Liver (tissue), 9 donors: ENCODE data around the gene PHLPP2. TPM values are rescaled to one million over a fixed set of nuclear protein-coding genes. Genes with fewer than 3 reads are reported as not detected.

Experiments
- DNase-seq: peaks from one replicate; pipeline ENCODE4 v3.0.0-alpha.2; 2017; ENCODE audit warnings: low spot score
- H3K27ac ChIP-seq, 2 donors: one replicate each; pipeline ENCODE4 v1.7.0; 2013; ENCODE audit warnings: inconsistent platforms in 2 of 2, low read length in 2 of 2, control low read depth in 1 of 2, low read depth in 1 of 2, mild to moderate bottlenecking in 1 of 2
- H3K27me3 ChIP-seq, 4 donors: one replicate each; pipeline versions ENCODE4 v1.6.1 to v1.7.0; 2013; ENCODE audit warnings: low read length in 3 of 4, inconsistent platforms in 1 of 4, mild to moderate bottlenecking in 1 of 4, moderate library complexity in 1 of 4; ENCODE audit not compliant: control insufficient read depth in 4 of 4, insufficient read depth in 4 of 4
- H3K36me3 ChIP-seq, 4 donors: one replicate each; pipeline versions ENCODE4 v1.6.1 to v1.7.0; 2013; ENCODE audit warnings: low read length in 3 of 4, mild to moderate bottlenecking in 3 of 4, low read depth in 1 of 4, moderate library complexity in 1 of 4; ENCODE audit not compliant: control insufficient read depth in 4 of 4, insufficient read depth in 3 of 4
- H3K4me1 ChIP-seq, 4 donors: one replicate each; pipeline versions ENCODE4 v1.6.1 to v1.7.0; 2013; ENCODE audit warnings: low read length in 3 of 4, mild to moderate bottlenecking in 3 of 4, moderate library complexity in 1 of 4; ENCODE audit not compliant: control insufficient read depth in 4 of 4, insufficient read depth in 4 of 4
- H3K4me3 ChIP-seq, 3 donors: one replicate each; pipeline versions ENCODE4 v1.6.1 to v1.7.0; 2013; ENCODE audit warnings: low read length in 3 of 3, control low read depth in 1 of 3, low read depth in 1 of 3, mild to moderate bottlenecking in 1 of 3
- H3K9ac ChIP-seq, 2 donors: one replicate each; pipeline ENCODE4 v1.7.0; 2013; ENCODE audit warnings: low read length in 2 of 2, mild to moderate bottlenecking in 2 of 2, moderate library complexity in 2 of 2, control low read depth in 1 of 2, low read depth in 1 of 2
- H3K9me3 ChIP-seq, 4 donors: one replicate each; pipeline versions ENCODE4 v1.6.1 to v1.7.0; 2013; ENCODE audit warnings: low read length in 3 of 4; ENCODE audit not compliant: control insufficient read depth in 4 of 4
- EGR1 ChIP-seq, 2 donors: IDR thresholded peaks; 2 replicates each; pipeline ENCODE4 v1.6.1; 2016 to 2018; ENCODE audit warnings: antibody characterized with exemption in 2 of 2, low read depth in 2 of 2
- FOXA1 ChIP-seq: IDR thresholded peaks from 2 replicates; pipeline ENCODE4 v1.6.1; 2016; ENCODE audit warnings: antibody characterized with exemption
- GABPA ChIP-seq, 2 donors: IDR thresholded peaks in 1 of 2; conservative IDR thresholded peaks in 1 of 2; 2 replicates each; pipeline ENCODE4 v1.6.1; 2016; ENCODE audit warnings: antibody characterized with exemption in 2 of 2, mild to moderate bottlenecking in 1 of 2, moderate library complexity in 1 of 2
- HNF4A ChIP-seq, 2 donors: conservative IDR thresholded peaks; 2 replicates each; pipeline ENCODE4 v1.6.1; 2016; ENCODE audit warnings: antibody characterized with exemption in 2 of 2, mild to moderate bottlenecking in 2 of 2
- HNF4G ChIP-seq: IDR thresholded peaks from 2 replicates; pipeline ENCODE4 v1.6.1; 2016; ENCODE audit warnings: antibody characterized with exemption
- NR2F2 ChIP-seq: IDR thresholded peaks from 2 replicates; pipeline ENCODE4 v1.6.1; 2016; ENCODE audit warnings: antibody characterized with exemption
- RAD21 ChIP-seq, 2 donors: IDR thresholded peaks; 2 replicates each; pipeline ENCODE4 v1.6.1; 2016; ENCODE audit warnings: antibody characterized with exemption in 2 of 2, mild to moderate bottlenecking in 2 of 2
- RXRA ChIP-seq, 2 donors: IDR thresholded peaks; 2 replicates each; pipeline ENCODE4 v1.6.1; 2017 to 2018; ENCODE audit warnings: antibody characterized with exemption in 2 of 2, mild to moderate bottlenecking in 1 of 2
- SP1 ChIP-seq: IDR thresholded peaks from 2 replicates; pipeline ENCODE4 v1.6.1; 2018; ENCODE audit warnings: antibody characterized with exemption, mild to moderate bottlenecking
- TAF1 ChIP-seq: conservative IDR thresholded peaks from 2 replicates; pipeline ENCODE4 v1.6.1; 2016; ENCODE audit warnings: antibody characterized with exemption, mild to moderate bottlenecking
- WGBS: extraction: QIAGEN DNeasy Blood & Tissue Kit; methylation state at CpG from one replicate; pipeline ENCODE4 v1.1.7; 2013; 5-methylcytosine and 5-hydroxymethylcytosine counted together
- polyA plus RNA-seq, 2 donors: library from polyadenylated mRNA; stranded (reverse) in 1 of 2; unstranded in 1 of 2; fragments of 200-250 nt in 1 of 2; fragments of >200 nt in 1 of 2; fragmentation: Nextera tagmentation in 1 of 2; extraction: Ambion mirVana in 1 of 2; gene quantifications; one replicate each; pipeline versions ENCODE4 v1.2.1 to v1.2.3, GENCODE V29; 2013 to 2015
- total RNA-seq, 2 donors: library from RNA; depleted of rRNA; stranded (reverse); fragments of >200 nt; gene quantifications; one replicate each; pipeline ENCODE4 v1.2.3, GENCODE V29; 2014
- TF ChIP-seq, protein P1 (sequence below): IDR thresholded peaks from 2 replicates; pipeline ENCODE4 v1.6.1; 2016; ENCODE audit warnings: antibody characterized with exemption, mild to moderate bottlenecking
- TF ChIP-seq, protein P2 (sequence below): IDR thresholded peaks from 2 replicates; pipeline ENCODE4 v1.6.1; 2016; ENCODE audit warnings: antibody characterized with exemption
- TF ChIP-seq, protein P3 (sequence below): IDR thresholded peaks from 2 replicates; pipeline ENCODE4 v1.6.1; 2016; ENCODE audit warnings: antibody characterized with exemption
- TF ChIP-seq, protein P4 (sequence below): fragments of 150-350 bp; IDR thresholded peaks from 2 replicates; pipeline ENCODE4 v1.5.1; 2017; ENCODE audit warnings: improper control_type of control experiment, low read depth, low read length; ENCODE audit not compliant: missing input control
- donor health status: healthy.
- donor health status: healthy.
- donor health status: healthy.
- donor health status: healthy.
- donor health status: healthy.

Gene PHLPP2
- total and polyA plus RNA-seq, 4 donors = 1.2 to 7.8 (median 3.9) TPM

DNA sequence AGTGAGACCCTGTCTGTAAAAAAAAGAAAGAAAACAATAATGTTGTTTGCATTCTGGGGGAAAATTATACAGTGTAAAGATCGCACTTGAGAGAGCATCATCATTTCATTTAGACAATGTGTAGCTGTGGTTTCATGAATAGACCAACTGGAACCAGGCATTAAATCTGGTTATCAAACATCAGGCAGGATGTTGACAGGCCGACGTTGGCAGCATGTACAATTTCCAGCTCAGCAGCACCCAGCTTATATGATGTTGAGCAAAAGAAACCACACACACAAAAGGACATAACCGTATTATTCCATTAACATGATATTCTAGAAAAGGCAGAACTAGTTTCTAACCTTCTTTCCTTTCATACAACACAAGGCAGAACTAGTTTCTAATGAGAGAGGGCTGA is 92.7 kb downstream of the PHLPP2 start:
- H3K9me3 ChIP-seq = no peaks in the 10 kb centered on the region
- H3K4me1 ChIP-seq = peaks cover 0 to 3% (median 2%) of the 10 kb centered on the region in 4 donors
- DNase-seq = no peak
- WGBS = 75% methylated on average over 4 of the region's 4 CpGs
- no peak overlapping the region for H3K4me3 ChIP-seq
- no peak overlapping the region for H3K9ac ChIP-seq
- H3K27ac ChIP-seq = no peak overlapping the region
- H3K27me3 ChIP-seq = no peaks in the 10 kb centered on the region
- H3K36me3 ChIP-seq = peaks cover 0 to 3% (median 0%) of the 10 kb centered on the region in 4 donors
- TF ChIP-seq RAD21 (IDR thresholded peaks at IDR 0.05) = no peak
- TF ChIP-seq, protein P1, sequence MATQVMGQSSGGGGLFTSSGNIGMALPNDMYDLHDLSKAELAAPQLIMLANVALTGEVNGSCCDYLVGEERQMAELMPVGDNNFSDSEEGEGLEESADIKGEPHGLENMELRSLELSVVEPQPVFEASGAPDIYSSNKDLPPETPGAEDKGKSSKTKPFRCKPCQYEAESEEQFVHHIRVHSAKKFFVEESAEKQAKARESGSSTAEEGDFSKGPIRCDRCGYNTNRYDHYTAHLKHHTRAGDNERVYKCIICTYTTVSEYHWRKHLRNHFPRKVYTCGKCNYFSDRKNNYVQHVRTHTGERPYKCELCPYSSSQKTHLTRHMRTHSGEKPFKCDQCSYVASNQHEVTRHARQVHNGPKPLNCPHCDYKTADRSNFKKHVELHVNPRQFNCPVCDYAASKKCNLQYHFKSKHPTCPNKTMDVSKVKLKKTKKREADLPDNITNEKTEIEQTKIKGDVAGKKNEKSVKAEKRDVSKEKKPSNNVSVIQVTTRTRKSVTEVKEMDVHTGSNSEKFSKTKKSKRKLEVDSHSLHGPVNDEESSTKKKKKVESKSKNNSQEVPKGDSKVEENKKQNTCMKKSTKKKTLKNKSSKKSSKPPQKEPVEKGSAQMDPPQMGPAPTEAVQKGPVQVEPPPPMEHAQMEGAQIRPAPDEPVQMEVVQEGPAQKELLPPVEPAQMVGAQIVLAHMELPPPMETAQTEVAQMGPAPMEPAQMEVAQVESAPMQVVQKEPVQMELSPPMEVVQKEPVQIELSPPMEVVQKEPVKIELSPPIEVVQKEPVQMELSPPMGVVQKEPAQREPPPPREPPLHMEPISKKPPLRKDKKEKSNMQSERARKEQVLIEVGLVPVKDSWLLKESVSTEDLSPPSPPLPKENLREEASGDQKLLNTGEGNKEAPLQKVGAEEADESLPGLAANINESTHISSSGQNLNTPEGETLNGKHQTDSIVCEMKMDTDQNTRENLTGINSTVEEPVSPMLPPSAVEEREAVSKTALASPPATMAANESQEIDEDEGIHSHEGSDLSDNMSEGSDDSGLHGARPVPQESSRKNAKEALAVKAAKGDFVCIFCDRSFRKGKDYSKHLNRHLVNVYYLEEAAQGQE = no peak
- no peak for TF ChIP-seq HNF4G
- TF ChIP-seq FOXA1 = no peak
- no peak for TF ChIP-seq NR2F2
- TF ChIP-seq RXRA (IDR thresholded peaks at IDR 0.05) = no peak
- TF ChIP-seq TAF1 = no peak
- TF ChIP-seq, protein P2, sequence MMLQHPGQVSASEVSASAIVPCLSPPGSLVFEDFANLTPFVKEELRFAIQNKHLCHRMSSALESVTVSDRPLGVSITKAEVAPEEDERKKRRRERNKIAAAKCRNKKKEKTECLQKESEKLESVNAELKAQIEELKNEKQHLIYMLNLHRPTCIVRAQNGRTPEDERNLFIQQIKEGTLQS = no peak
- no peak for TF ChIP-seq SP1
- no peak for TF ChIP-seq EGR1 (IDR thresholded peaks at IDR 0.05; ENCODE audit: low read depth in 2 of 2)
- no peak for TF ChIP-seq GABPA (IDR thresholded peaks at IDR 0.05 in 1 of 2, conservative IDR thresholded peaks at IDR 0.05 in 1 of 2)
- TF ChIP-seq, protein P3, sequence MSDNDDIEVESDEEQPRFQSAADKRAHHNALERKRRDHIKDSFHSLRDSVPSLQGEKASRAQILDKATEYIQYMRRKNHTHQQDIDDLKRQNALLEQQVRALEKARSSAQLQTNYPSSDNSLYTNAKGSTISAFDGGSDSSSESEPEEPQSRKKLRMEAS = no peak
- TF ChIP-seq, protein P4, sequence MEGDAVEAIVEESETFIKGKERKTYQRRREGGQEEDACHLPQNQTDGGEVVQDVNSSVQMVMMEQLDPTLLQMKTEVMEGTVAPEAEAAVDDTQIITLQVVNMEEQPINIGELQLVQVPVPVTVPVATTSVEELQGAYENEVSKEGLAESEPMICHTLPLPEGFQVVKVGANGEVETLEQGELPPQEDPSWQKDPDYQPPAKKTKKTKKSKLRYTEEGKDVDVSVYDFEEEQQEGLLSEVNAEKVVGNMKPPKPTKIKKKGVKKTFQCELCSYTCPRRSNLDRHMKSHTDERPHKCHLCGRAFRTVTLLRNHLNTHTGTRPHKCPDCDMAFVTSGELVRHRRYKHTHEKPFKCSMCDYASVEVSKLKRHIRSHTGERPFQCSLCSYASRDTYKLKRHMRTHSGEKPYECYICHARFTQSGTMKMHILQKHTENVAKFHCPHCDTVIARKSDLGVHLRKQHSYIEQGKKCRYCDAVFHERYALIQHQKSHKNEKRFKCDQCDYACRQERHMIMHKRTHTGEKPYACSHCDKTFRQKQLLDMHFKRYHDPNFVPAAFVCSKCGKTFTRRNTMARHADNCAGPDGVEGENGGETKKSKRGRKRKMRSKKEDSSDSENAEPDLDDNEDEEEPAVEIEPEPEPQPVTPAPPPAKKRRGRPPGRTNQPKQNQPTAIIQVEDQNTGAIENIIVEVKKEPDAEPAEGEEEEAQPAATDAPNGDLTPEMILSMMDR = no peak
- TF ChIP-seq HNF4A (conservative IDR thresholded peaks at IDR 0.05) = no peak

DNA sequence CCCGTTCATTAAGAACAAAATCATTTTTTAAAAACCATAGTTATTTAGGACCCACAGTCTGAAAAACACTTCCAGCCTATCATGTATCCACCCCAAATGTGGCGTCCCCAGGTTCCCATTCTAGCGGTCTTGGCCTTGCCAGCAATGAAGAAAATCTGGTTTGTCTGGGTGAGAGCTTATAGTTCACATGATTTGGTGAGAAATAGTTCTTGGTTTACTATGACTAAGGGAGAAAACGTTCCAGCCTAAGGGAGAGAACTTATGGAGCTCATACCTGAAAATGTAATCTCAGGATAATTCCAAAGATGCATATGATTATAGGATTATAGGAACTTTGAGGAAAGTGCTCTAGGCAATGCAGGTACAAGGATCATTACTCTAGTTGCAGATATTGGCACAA is 93.7 kb downstream of the PHLPP2 start:
- H3K9ac ChIP-seq = no peak overlapping the region
- TF ChIP-seq EGR1 (IDR thresholded peaks at IDR 0.05; ENCODE audit: low read depth in 2 of 2) (no peak), HNF4G (no peak), RAD21 (IDR thresholded peaks at IDR 0.05) (no peak)
- TF ChIP-seq, protein P3 = no peak
- WGBS = 91% methylated on average over 4 of the region's 4 CpGs
- no peak overlapping the region for H3K4me3 ChIP-seq
- no peaks in the 10 kb centered on the region for H3K9me3 ChIP-seq
- peaks cover 0 to 8% (median 5%) of the 10 kb centered on the region in 4 donors for H3K4me1 ChIP-seq
- H3K36me3 ChIP-seq = peaks cover 0 to 3% (median 0%) of the 10 kb centered on the region in 4 donors
- no peak for DNase-seq
- H3K27ac ChIP-seq = no peak overlapping the region
- no peaks in the 10 kb centered on the region for H3K27me3 ChIP-seq
